ENCODE measurements around the gene ABLIM1.

The ABLIM1 gene

GRCh38 chr10:114412907-114413797, 244.9 kb downstream of the ABLIM1 start:
- no peak for TF ChIP-seq CTCF (IDR thresholded peaks at IDR 0.05; ENCODE audit: low read depth, low read length)
- no peak overlapping the region for H3K4me3 ChIP-seq (ENCODE audit: low read depth, low read length)
- DNase-seq = no peak

GRCh38 chr10:114408968-114409444, 249.1 kb downstream of the ABLIM1 start:
- no peak overlapping the region for H3K27ac ChIP-seq
- no peaks in the 10 kb centered on the region for H3K9me3 ChIP-seq (ENCODE audit: severe bottlenecking)
- H3K36me3 ChIP-seq = no peaks in the 10 kb centered on the region
- no peak for TF ChIP-seq CTCF (IDR thresholded peaks at IDR 0.05; ENCODE audit: low read depth, low read length)
- H3K4me3 ChIP-seq (ENCODE audit: low read depth, low read length) = no peak overlapping the region
- peaks cover 12% of the 10 kb centered on the region for H3K27me3 ChIP-seq (ENCODE audit: insufficient read depth, low read depth, severe bottlenecking)
- no peak for DNase-seq

More at GRCh38 chr10:114412907-114413797, 244.9 kb downstream of the ABLIM1 start:
- H3K27me3 ChIP-seq (ENCODE audit: insufficient read depth, low read depth, severe bottlenecking) = no peaks in the 10 kb centered on the region
- no peaks in the 10 kb centered on the region for H3K36me3 ChIP-seq
- H3K9me3 ChIP-seq (ENCODE audit: severe bottlenecking) = no peaks in the 10 kb centered on the region
- H3K27ac ChIP-seq = no peak overlapping the region

- no peak for TF ChIP-seq CTCF (IDR thresholded peaks at IDR 0.05; ENCODE audit: low read depth, low read length)
- no peak for DNase-seq
- H3K4me3 ChIP-seq (ENCODE audit: low read depth, low read length) = no peak overlapping the region
- no peaks in the 10 kb centered on the region for H3K36me3 ChIP-seq
- peaks cover 18% of the 10 kb centered on the region for H3K27me3 ChIP-seq (ENCODE audit: insufficient read depth, low read depth, severe bottlenecking)
- H3K9me3 ChIP-seq (ENCODE audit: severe bottlenecking) = no peaks in the 10 kb centered on the region
- H3K27ac ChIP-seq = no peak overlapping the region
Measured at GRCh38 chr10:114408112-114408967, 249.7 kb downstream of the ABLIM1 start.

GRCh38 chr10:114406455-114406854, 251.6 kb downstream of the ABLIM1 start:
- no peak for TF ChIP-seq CTCF (IDR thresholded peaks at IDR 0.05; ENCODE audit: low read depth, low read length)
- no peaks in the 10 kb centered on the region for H3K9me3 ChIP-seq (ENCODE audit: severe bottlenecking)
- no peak overlapping the region for H3K27ac ChIP-seq
- no peak overlapping the region for H3K4me3 ChIP-seq (ENCODE audit: low read depth, low read length)
- no peaks in the 10 kb centered on the region for H3K36me3 ChIP-seq
- H3K27me3 ChIP-seq (ENCODE audit: insufficient read depth, low read depth, severe bottlenecking) = peaks cover 35% of the 10 kb centered on the region
- no peak for DNase-seq

- peaks cover 48% of the 10 kb centered on the region for H3K27me3 ChIP-seq (ENCODE audit: insufficient read depth, low read depth, severe bottlenecking)
- no peak overlapping the region for H3K27ac ChIP-seq
- DNase-seq = no peak
- no peak for TF ChIP-seq CTCF (IDR thresholded peaks at IDR 0.05; ENCODE audit: low read depth, low read length)
- H3K9me3 ChIP-seq (ENCODE audit: severe bottlenecking) = no peaks in the 10 kb centered on the region
- no peaks in the 10 kb centered on the region for H3K36me3 ChIP-seq
- no peak overlapping the region for H3K4me3 ChIP-seq (ENCODE audit: low read depth, low read length)
Measured at GRCh38 chr10:114405011-114405350, 253.1 kb downstream of the ABLIM1 start.
